HepG2 (cell line): ENCODE measurements around the gene B3GALT6. TPM values are rescaled to one million over a fixed set of nuclear protein-coding genes. Genes with fewer than 3 reads are reported as not detected.

Source experiments
- NR3C1 ChIP-seq: sonication (generic); formaldehyde crosslinking; IDR thresholded peaks from 2 replicates; pipeline ENCODE4 v1.4.0; 2020; ENCODE audit warnings: missing genetic modification reagents
- NRL ChIP-seq: sonication (generic); formaldehyde crosslinking; IDR thresholded peaks from 2 replicates; pipeline ENCODE4 v1.5.0; 2020; ENCODE audit warnings: missing genetic modification reagents, mild to moderate bottlenecking, moderate library complexity, borderline replicate concordance
- PPARG ChIP-seq: conservative IDR thresholded peaks from 2 replicates; pipeline ENCODE4 v1.6.1; 2016; ENCODE audit warnings: missing biosample characterization, missing genetic modification reagents
- RBFOX2 ChIP-seq: fragments of 200-400 bp; formaldehyde crosslinking; IDR thresholded peaks from 2 replicates; pipeline ENCODE4 v1.6.1; 2017; ENCODE audit warnings: low read depth, mild to moderate bottlenecking, low read length
- SETDB1 ChIP-seq: sonication (generic); formaldehyde crosslinking; IDR thresholded peaks from 2 replicates; pipeline ENCODE4 v1.5.1; 2020; ENCODE audit warnings: missing genetic modification reagents, mild to moderate bottlenecking, borderline replicate concordance
- SKI ChIP-seq: fragments of 450-650 bp; IDR thresholded peaks from one replicate; pipeline ENCODE4 v1.6.1; 2018; ENCODE audit warnings: mild to moderate bottlenecking; ENCODE audit not compliant: partially characterized antibody
- ZNF30 ChIP-seq: sonication (generic); formaldehyde crosslinking; IDR thresholded peaks from 2 replicates; pipeline ENCODE4 v1.5.0; 2020; ENCODE audit warnings: mild to moderate bottlenecking, missing genetic modification reagents
- ZNF724P ChIP-seq: sonication (generic); formaldehyde crosslinking; IDR thresholded peaks from 2 replicates; pipeline ENCODE4 v1.8.0; 2022; ENCODE audit warnings: missing genetic modification reagents, borderline replicate concordance
- ZNF737 ChIP-seq: sonication (generic); formaldehyde crosslinking; IDR thresholded peaks from 2 replicates; pipeline ENCODE4 v1.5.0; 2020; ENCODE audit warnings: missing genetic modification reagents, mild to moderate bottlenecking, borderline replicate concordance
- ZSCAN21 ChIP-seq: sonication (generic); formaldehyde crosslinking; IDR thresholded peaks from 2 replicates; pipeline ENCODE4 v1.8.0; 2022; ENCODE audit warnings: mild to moderate bottlenecking, missing genetic modification reagents, moderate library complexity, borderline replicate concordance
- polyA plus RNA-seq, 8 experiments: library from polyadenylated mRNA; depleted of rRNA in 3 of 8; stranded (reverse) in 7 of 8; unstranded in 1 of 8; fragments of >200 nt; fragmentation: Illumina TruSeq in 4 of 8; extraction: Trizol in 4 of 8; gene quantifications; 2 replicates each; pipeline versions ENCODE4 v1.2.1 to v1.2.3, GENCODE V29; 2011 to 2016; ENCODE audit warnings: low read depth in 4 of 8, missing spikeins in 1 of 8, mixed read lengths in 1 of 8; ENCODE audit not compliant: insufficient read depth in 1 of 8
- total RNA-seq, 5 experiments: library from RNA; depleted of rRNA; stranded (reverse); fragments of >200 nt; fragmentation: Illumina TruSeq; extraction: Trizol; gene quantifications; 2 replicates each; pipeline ENCODE4 v1.2.3, GENCODE V29; 2016; ENCODE audit warnings: low read depth in 1 of 5
- TF ChIP-seq, protein P1 (sequence below): sonication (generic); formaldehyde crosslinking; IDR thresholded peaks from 2 replicates; pipeline ENCODE4 v1.4.0; 2020; ENCODE audit warnings: mild to moderate bottlenecking, missing genetic modification reagents
- TF ChIP-seq, protein P2 (sequence below): sonication (generic); formaldehyde crosslinking; IDR thresholded peaks from 2 replicates; pipeline ENCODE4 v1.5.0; 2020; ENCODE audit warnings: missing genetic modification reagents
- TF ChIP-seq, protein P3 (sequence below): sonication (generic); formaldehyde crosslinking; IDR thresholded peaks from 2 replicates; pipeline ENCODE4 v1.5.1; 2020; ENCODE audit warnings: missing genetic modification reagents, mild to moderate bottlenecking, borderline replicate concordance
- TF ChIP-seq, protein P4 (sequence below): IDR thresholded peaks from 2 replicates; pipeline ENCODE4 v1.6.1; 2016; ENCODE audit warnings: missing genetic modification reagents, missing compliant biosample characterization
- TF ChIP-seq, protein P5 (sequence below): IDR thresholded peaks from 2 replicates; pipeline ENCODE4 v1.6.1; 2018; ENCODE audit warnings: missing genetic modification reagents
- TF ChIP-seq, protein P6 (sequence below): sonication (generic); formaldehyde crosslinking; IDR thresholded peaks from 2 replicates; pipeline ENCODE4 v1.4.0; 2020; ENCODE audit warnings: missing genetic modification reagents

B3GALT6 gene
- total and polyA plus RNA-seq, 2 of the 13 experiments (the other 11 are each of a cell fraction or from before 2014, with no cell fraction given), result 3.9 to 14.2 TPM

DNA sequence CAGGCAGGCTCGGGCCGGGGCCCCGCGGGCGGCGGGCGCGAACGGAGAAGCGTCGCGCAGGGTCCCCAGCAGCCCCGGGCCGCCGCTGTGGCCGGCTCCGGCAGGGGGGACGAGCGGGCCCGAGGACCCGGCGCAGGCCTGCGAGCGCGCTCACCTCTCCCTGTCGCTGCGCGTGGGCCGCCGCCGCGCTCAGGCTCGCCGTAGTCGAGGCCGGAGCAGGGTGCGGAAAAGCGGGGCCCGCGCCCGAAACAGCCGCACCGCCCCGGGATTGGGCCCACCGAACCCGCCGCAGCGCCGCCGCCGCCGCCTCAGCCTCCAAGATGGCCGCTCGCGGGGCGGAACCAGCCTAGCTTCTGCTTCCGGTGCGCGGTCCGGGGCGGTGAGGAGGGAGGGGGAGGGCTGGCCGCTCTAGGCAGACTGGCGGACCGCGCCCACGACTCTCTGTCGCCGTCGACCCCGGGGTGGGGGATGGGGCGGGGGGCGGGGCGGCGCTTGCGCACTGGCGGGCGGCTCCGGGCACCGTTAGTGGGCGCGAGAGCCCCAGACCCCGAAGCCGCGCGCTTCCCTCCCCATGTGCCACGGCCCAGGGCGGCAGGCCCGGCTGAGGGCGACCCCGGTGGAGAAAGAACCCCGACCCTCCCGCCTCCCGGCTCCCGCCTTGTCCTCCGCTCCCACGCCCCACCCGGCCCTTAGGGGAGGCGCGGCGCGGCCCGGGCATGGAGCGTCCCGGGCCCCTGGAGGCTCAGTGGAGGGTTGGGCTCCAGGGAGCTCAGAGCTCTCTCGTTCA is 41.7 kb downstream of the B3GALT6 start, which contains the start of gene UBE2J2 (continued):
- TF ChIP-seq, protein P1, sequence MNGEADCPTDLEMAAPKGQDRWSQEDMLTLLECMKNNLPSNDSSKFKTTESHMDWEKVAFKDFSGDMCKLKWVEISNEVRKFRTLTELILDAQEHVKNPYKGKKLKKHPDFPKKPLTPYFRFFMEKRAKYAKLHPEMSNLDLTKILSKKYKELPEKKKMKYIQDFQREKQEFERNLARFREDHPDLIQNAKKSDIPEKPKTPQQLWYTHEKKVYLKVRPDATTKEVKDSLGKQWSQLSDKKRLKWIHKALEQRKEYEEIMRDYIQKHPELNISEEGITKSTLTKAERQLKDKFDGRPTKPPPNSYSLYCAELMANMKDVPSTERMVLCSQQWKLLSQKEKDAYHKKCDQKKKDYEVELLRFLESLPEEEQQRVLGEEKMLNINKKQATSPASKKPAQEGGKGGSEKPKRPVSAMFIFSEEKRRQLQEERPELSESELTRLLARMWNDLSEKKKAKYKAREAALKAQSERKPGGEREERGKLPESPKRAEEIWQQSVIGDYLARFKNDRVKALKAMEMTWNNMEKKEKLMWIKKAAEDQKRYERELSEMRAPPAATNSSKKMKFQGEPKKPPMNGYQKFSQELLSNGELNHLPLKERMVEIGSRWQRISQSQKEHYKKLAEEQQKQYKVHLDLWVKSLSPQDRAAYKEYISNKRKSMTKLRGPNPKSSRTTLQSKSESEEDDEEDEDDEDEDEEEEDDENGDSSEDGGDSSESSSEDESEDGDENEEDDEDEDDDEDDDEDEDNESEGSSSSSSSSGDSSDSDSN (CRISPR knock-in tag), result peak; percentile 57
- TF ChIP-seq, protein P2, sequence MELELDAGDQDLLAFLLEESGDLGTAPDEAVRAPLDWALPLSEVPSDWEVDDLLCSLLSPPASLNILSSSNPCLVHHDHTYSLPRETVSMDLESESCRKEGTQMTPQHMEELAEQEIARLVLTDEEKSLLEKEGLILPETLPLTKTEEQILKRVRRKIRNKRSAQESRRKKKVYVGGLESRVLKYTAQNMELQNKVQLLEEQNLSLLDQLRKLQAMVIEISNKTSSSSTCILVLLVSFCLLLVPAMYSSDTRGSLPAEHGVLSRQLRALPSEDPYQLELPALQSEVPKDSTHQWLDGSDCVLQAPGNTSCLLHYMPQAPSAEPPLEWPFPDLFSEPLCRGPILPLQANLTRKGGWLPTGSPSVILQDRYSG, result no peak
- TF ChIP-seq NR3C1 (CRISPR knock-in tag), result no peak
- TF ChIP-seq NRL (CRISPR knock-in tag), result no peak
- TF ChIP-seq RBFOX2, result peak; percentile 85
- TF ChIP-seq ZNF724P, result peak; percentile 88
- TF ChIP-seq, protein P3, sequence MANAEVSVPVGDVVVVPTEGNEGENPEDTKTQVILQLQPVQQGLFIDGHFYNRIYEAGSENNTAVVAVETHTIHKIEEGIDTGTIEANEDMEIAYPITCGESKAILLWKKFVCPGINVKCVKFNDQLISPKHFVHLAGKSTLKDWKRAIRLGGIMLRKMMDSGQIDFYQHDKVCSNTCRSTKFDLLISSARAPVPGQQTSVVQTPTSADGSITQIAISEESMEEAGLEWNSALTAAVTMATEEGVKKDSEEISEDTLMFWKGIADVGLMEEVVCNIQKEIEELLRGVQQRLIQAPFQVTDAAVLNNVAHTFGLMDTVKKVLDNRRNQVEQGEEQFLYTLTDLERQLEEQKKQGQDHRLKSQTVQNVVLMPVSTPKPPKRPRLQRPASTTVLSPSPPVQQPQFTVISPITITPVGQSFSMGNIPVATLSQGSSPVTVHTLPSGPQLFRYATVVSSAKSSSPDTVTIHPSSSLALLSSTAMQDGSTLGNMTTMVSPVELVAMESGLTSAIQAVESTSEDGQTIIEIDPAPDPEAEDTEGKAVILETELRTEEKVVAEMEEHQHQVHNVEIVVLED, result no peak
- TF ChIP-seq, protein P4, sequence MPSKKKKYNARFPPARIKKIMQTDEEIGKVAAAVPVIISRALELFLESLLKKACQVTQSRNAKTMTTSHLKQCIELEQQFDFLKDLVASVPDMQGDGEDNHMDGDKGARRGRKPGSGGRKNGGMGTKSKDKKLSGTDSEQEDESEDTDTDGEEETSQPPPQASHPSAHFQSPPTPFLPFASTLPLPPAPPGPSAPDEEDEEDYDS (CRISPR knock-in tag), result peak; percentile 35; the same call in 1 of the 2 replicates
- 0 out of 2 replicates have a peak, but pooled peaks have one; percentile 15 for TF ChIP-seq ZNF30 (CRISPR knock-in tag)
- TF ChIP-seq ZNF737 (CRISPR knock-in tag), result no peak
- TF ChIP-seq SKI, result peak; percentile 29
- no peak for TF ChIP-seq SETDB1 (CRISPR knock-in tag)
- no peak for TF ChIP-seq PPARG (CRISPR knock-in tag)
- TF ChIP-seq, protein P5, sequence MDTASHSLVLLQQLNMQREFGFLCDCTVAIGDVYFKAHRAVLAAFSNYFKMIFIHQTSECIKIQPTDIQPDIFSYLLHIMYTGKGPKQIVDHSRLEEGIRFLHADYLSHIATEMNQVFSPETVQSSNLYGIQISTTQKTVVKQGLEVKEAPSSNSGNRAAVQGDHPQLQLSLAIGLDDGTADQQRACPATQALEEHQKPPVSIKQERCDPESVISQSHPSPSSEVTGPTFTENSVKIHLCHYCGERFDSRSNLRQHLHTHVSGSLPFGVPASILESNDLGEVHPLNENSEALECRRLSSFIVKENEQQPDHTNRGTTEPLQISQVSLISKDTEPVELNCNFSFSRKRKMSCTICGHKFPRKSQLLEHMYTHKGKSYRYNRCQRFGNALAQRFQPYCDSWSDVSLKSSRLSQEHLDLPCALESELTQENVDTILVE (CRISPR knock-in tag), result peak; percentile 95
- TF ChIP-seq ZSCAN21, result no peak; the same call in 1 of the 2 replicates
- TF ChIP-seq, protein P6, sequence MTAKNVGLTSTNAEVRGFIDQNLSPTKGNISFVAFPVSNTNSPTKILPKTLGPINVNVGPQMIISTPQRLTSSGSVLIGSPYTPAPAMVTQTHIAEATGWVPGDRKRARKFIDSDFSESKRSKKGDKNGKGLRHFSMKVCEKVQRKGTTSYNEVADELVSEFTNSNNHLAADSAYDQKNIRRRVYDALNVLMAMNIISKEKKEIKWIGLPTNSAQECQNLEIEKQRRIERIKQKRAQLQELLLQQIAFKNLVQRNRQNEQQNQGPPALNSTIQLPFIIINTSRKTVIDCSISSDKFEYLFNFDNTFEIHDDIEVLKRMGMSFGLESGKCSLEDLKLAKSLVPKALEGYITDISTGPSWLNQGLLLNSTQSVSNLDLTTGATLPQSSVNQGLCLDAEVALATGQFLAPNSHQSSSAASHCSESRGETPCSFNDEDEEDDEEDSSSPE (CRISPR knock-in tag), result peak; percentile 67
